MM.1S (cell line): ENCODE data around the gene DLL3.

Source experiments
- DNase-seq: peaks from one replicate; pipeline ENCODE4 v3.0.0-alpha.2; 2015
- H2AFZ ChIP-seq: fragments of 300-600 bp; sonication (generic); 2 replicates; pipeline ENCODE4 v1.6.0; 2016; ENCODE audit warnings: antibody characterized with exemption, low read length
- H3F3A ChIP-seq: fragments of 300-600 bp; sonication (generic); 2 replicates; pipeline ENCODE4 v1.6.1; 2016; ENCODE audit warnings: mild to moderate bottlenecking, antibody characterized with exemption, low read length, moderate library complexity, mixed read lengths; ENCODE audit not compliant: insufficient read depth
- H3K27ac ChIP-seq: fragments of 300-600 bp; sonication (generic); 2 replicates; pipeline ENCODE4 v1.5.1; 2016; ENCODE audit warnings: mild to moderate bottlenecking, low read length
- H3K27me3 ChIP-seq: fragments of 300-600 bp; sonication (generic); replicated peaks from 2 replicates; pipeline ENCODE4 v1.6.0; 2016; ENCODE audit warnings: low read length; ENCODE audit not compliant: insufficient read depth
- H3K36me3 ChIP-seq: fragments of 300-600 bp; sonication (generic); replicated peaks from 2 replicates; pipeline ENCODE4 v1.6.1; 2016; ENCODE audit warnings: mild to moderate bottlenecking, low read length, mixed read lengths; ENCODE audit not compliant: insufficient read depth
- H3K4me1 ChIP-seq: fragments of 300-600 bp; sonication (generic); 2 replicates; pipeline ENCODE4 v1.6.1; 2016; ENCODE audit warnings: low read length, mixed read lengths
- H3K4me2 ChIP-seq: fragments of 300-600 bp; sonication (generic); 2 replicates; pipeline ENCODE4 v1.6.0; 2016; ENCODE audit warnings: low read depth, low read length
- H3K4me3 ChIP-seq: fragments of 300-600 bp; sonication (generic); 2 replicates; pipeline ENCODE4 v1.5.1; 2016; ENCODE audit warnings: low read length, mixed read lengths
- H3K79me2 ChIP-seq: fragments of 300-600 bp; sonication (generic); 2 replicates; pipeline ENCODE4 v1.6.1; 2016; ENCODE audit warnings: mixed run types, low read length, mixed read lengths
- H3K9ac ChIP-seq: fragments of 300-600 bp; sonication (generic); 2 replicates; pipeline ENCODE4 v1.6.1; 2016; ENCODE audit warnings: low read length, mixed read lengths
- H3K9me2 ChIP-seq: fragments of 300-600 bp; sonication (generic); replicated peaks from 2 replicates; pipeline ENCODE4 v1.6.1; 2016; ENCODE audit warnings: mild to moderate bottlenecking, low read length, mixed read lengths; ENCODE audit not compliant: insufficient read depth
- H3K9me3 ChIP-seq: fragments of 300-600 bp; sonication (generic); replicated peaks from 2 replicates; pipeline ENCODE4 v1.6.1; 2016; ENCODE audit warnings: mild to moderate bottlenecking, low read length, mixed read lengths; ENCODE audit not compliant: insufficient read depth
- H4K20me1 ChIP-seq: fragments of 300-600 bp; sonication (generic); 2 replicates; pipeline ENCODE4 v1.6.1; 2016; ENCODE audit warnings: mild to moderate bottlenecking, low read length, moderate library complexity, mixed read lengths; ENCODE audit not compliant: insufficient read depth
- EZH2 ChIP-seq: fragments of 300-600 bp; sonication (generic); optimal IDR thresholded peaks from 2 replicates; pipeline ENCODE3; 2017; ENCODE audit warnings: low read depth, mild to moderate bottlenecking, antibody characterized with exemption, low read length, mixed read lengths
- EZH2phosphoT487 ChIP-seq: fragments of 300-600 bp; sonication (generic); IDR thresholded peaks from 2 replicates; pipeline ENCODE4 v1.6.1; 2018; ENCODE audit warnings: antibody characterized with exemption, low read length
- TF ChIP-seq, protein P1 (sequence below): fragments of 300-600 bp; sonication (generic); IDR thresholded peaks from 2 replicates; pipeline ENCODE4 v1.5.1; 2016; ENCODE audit warnings: antibody characterized with exemption, low read length, mixed read lengths

The DLL3 gene

DNA sequence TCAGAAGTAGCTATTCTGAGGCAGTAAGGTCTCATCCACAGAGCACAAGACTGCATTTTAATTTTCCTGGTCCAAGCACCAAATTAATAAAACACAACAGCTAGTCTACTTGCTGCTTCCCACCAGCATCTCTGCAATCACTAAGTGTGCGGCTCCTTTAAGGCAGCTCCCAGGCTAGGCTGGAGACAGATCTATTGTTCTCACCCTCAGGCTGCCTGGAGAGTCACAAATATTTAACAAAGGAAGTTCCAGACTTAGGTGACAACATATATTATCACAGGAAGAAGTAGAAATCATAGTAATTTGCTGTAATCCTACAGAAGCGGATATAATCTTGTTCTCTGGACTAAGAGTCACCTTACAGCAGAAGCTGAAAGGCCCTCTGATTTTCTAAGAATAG lies 43.5 kb downstream of the DLL3 start:
- no peak overlapping the region for H2AFZ ChIP-seq
- H4K20me1 ChIP-seq: no peaks in the 10 kb centered on the region
- no peaks in the 10 kb centered on the region for H3K9me2 ChIP-seq
- TF ChIP-seq EZH2phosphoT487: no peak
- H3K4me2 ChIP-seq: no peak overlapping the region
- peaks cover 8% of the 10 kb centered on the region for H3K4me1 ChIP-seq
- H3K9ac ChIP-seq: no peak overlapping the region
- H3K36me3 ChIP-seq: no peaks in the 10 kb centered on the region
- no peak overlapping the region for H3K27ac ChIP-seq
- no peaks in the 10 kb centered on the region for H3K9me3 ChIP-seq
- H3F3A ChIP-seq: no peaks in the 10 kb centered on the region
- 0 out of 2 replicates have a peak, but pooled peaks cover 3% of the 10 kb centered on the region for H3K27me3 ChIP-seq
- H3K79me2 ChIP-seq: peaks cover 15% of the 10 kb centered on the region
- H3K4me3 ChIP-seq: no peak overlapping the region
- no peak for DNase-seq

DNA sequence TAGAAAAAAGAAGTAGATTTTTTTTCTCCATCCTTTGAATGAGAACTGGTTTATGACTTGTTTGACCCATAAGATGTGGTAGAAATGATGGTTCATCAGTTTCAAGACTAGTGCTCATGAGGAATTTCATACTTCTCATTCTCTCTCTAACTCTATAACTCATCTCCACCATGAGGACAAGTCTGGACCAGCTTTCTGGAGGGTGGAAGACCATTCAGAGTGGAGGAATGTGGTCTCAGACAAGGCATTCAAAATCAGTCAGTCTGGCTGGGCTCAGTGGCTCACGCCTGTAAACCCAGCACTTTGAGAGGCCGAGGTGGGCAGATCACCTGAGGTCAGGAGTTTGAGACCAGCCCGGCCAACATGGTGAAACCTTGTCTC lies 44.7 kb downstream of the DLL3 start:
- no peaks in the 10 kb centered on the region for H4K20me1 ChIP-seq
- TF ChIP-seq EZH2: no peak
- TF ChIP-seq, protein P1, sequence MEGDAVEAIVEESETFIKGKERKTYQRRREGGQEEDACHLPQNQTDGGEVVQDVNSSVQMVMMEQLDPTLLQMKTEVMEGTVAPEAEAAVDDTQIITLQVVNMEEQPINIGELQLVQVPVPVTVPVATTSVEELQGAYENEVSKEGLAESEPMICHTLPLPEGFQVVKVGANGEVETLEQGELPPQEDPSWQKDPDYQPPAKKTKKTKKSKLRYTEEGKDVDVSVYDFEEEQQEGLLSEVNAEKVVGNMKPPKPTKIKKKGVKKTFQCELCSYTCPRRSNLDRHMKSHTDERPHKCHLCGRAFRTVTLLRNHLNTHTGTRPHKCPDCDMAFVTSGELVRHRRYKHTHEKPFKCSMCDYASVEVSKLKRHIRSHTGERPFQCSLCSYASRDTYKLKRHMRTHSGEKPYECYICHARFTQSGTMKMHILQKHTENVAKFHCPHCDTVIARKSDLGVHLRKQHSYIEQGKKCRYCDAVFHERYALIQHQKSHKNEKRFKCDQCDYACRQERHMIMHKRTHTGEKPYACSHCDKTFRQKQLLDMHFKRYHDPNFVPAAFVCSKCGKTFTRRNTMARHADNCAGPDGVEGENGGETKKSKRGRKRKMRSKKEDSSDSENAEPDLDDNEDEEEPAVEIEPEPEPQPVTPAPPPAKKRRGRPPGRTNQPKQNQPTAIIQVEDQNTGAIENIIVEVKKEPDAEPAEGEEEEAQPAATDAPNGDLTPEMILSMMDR: no peak
- no peak for TF ChIP-seq EZH2phosphoT487
- no peak overlapping the region for H3K27ac ChIP-seq
- no peak for DNase-seq
- no peaks in the 10 kb centered on the region for H3F3A ChIP-seq
- no peaks in the 10 kb centered on the region for H3K36me3 ChIP-seq
- no peak overlapping the region for H3K4me3 ChIP-seq
- peaks cover 9% of the 10 kb centered on the region for H3K79me2 ChIP-seq
- H3K9me3 ChIP-seq: no peaks in the 10 kb centered on the region
- H3K9me2 ChIP-seq: no peaks in the 10 kb centered on the region
- no peak overlapping the region for H3K9ac ChIP-seq
- H3K4me1 ChIP-seq: peaks cover 4% of the 10 kb centered on the region
- H3K4me2 ChIP-seq: no peak overlapping the region
- 0 out of 2 replicates have a peak, but pooled peaks cover 3% of the 10 kb centered on the region for H3K27me3 ChIP-seq
- no peak overlapping the region for H2AFZ ChIP-seq

DNA sequence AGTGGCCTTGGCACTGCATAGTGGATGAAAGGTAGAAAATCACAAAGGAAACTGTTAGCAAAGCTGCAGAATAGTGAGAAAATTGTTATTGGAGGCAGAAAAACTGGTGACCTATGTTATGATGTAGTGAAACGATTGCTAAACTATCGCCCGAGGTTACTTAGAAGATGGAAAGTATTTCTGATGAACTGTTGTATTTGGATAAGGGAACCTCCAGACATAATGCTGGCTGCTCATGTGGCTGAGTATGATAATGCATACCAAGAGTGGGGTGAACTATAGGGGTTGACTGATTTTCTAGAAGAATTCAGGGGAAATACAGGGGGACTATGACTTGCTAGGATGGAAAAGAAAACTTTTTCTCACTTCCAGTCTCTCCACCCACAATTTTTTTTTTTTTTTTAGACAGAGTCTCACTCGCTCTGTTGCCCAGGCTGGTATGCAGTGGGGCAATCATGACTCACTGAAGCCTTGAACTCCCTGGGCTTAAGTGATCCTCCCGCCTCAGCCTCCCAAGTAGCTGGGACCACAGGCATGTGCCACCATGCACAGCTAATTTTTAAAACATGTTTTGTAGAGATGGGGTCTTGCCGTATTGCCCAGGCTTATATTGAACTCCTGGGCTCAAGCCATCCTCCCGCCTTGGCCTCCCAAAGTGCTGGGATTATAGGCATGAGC lies 45.6 kb downstream of the DLL3 start:
- H3K4me3 ChIP-seq: no peak overlapping the region
- no peak for DNase-seq
- H3K4me1 ChIP-seq: peaks cover 4% of the 10 kb centered on the region; the same call in 1 of the 2 replicates
- peaks cover 1% of the 10 kb centered on the region for H3K79me2 ChIP-seq
- H3K9me3 ChIP-seq: no peaks in the 10 kb centered on the region
- H3K9ac ChIP-seq: no peak overlapping the region
- H3F3A ChIP-seq: no peaks in the 10 kb centered on the region
- TF ChIP-seq, protein P1: no peak
- TF ChIP-seq EZH2phosphoT487: no peak
- TF ChIP-seq EZH2: no peak
- H3K27me3 ChIP-seq: 0 out of 2 replicates have a peak, but pooled peaks cover 3% of the 10 kb centered on the region
- H2AFZ ChIP-seq: no peak overlapping the region
- no peaks in the 10 kb centered on the region for H3K36me3 ChIP-seq
- H3K4me2 ChIP-seq: no peak overlapping the region
- H3K27ac ChIP-seq: no peak overlapping the region
- no peaks in the 10 kb centered on the region for H3K9me2 ChIP-seq
- H4K20me1 ChIP-seq: no peaks in the 10 kb centered on the region

DNA sequence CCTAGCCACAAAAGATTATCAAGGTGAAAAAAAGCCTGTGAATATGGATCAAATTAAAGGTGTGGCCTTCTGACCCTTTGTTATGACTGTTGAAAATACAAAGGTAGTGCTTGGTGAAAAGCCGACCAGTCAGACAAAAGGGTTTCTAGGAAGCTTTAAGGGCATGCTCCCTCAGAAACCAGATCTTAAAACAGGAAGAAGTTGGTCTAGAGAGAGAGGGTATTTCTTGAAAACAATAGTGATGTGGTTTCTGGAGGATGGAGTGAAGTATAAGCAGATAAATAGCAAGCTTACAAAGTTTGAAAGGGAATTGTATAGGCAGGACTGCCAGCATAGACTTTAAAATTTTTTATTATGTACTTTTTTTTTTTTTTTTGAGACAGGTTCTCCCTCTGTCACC lies 46.2 kb downstream of the DLL3 start:
- Histone ChIP-seq H3K9me3 (no peaks in the 10 kb centered on the region), H3K36me3 (no peaks in the 10 kb centered on the region), H2AFZ (no peak overlapping the region), H3K79me2 (no peaks in the 10 kb centered on the region), H3K4me2 (no peak overlapping the region), H3K27me3 (0 out of 2 replicates have a peak, but pooled peaks cover 3% of the 10 kb centered on the region), H3K4me1 (peaks cover 7% of the 10 kb centered on the region; the same call in 1 of the 2 replicates), H3K9ac (no peak overlapping the region), H3K9me2 (no peaks in the 10 kb centered on the region), H3K27ac (no peak overlapping the region), H4K20me1 (no peaks in the 10 kb centered on the region), H3K4me3 (no peak overlapping the region), H3F3A (no peaks in the 10 kb centered on the region)
- TF ChIP-seq, protein P1: no peak
- no peak for TF ChIP-seq EZH2
- no peak for TF ChIP-seq EZH2phosphoT487
- no peak for DNase-seq
